ENCODE data around the gene HEPN1. TPM values are rescaled to one million over a fixed set of nuclear protein-coding genes. Genes with fewer than 3 reads are reported as not detected.

Gene HEPN1
- polyA plus RNA-seq, 1 donor: not detected

- H3K36me3 ChIP-seq (ENCODE audit: control insufficient read depth, insufficient read depth, low read length): no peaks in the 10 kb centered on the region
Observed at GRCh38 chr11:124876818-124877630, 42.0 kb upstream of the HEPN1 start.

GRCh38 chr11:124877631-124877909 lies 41.5 kb upstream of the HEPN1 start:
- Histone ChIP-seq H3K4me1 (ENCODE audit: control insufficient read depth, insufficient read depth, low read length) (peaks cover 6% of the 10 kb centered on the region), H3K4me3 (ENCODE audit: low read length) (peak overlapping the region; percentile 65), H3K27me3 (ENCODE audit: control insufficient read depth, insufficient read depth, low read length) (peaks cover 52% of the 10 kb centered on the region), H3K9me3 (ENCODE audit: control insufficient read depth, low read depth, low read length) (peaks cover 2% of the 10 kb centered on the region), H3K36me3 (ENCODE audit: control insufficient read depth, insufficient read depth, low read length) (no peaks in the 10 kb centered on the region), H3K27ac (ENCODE audit: low read length) (no peak overlapping the region)
- no peak for DNase-seq
- WGBS (ENCODE audit: insufficient coverage, low lambda C conversion rate): no CpG with 5 or more reads among the region's 10 CpGs

More at GRCh38 chr11:124876818-124877630, 42.0 kb upstream of the HEPN1 start:
- peak in 1 of 2 donors; percentile 14 for DNase-seq
- Histone ChIP-seq H3K4me3 (ENCODE audit: low read length) (peak overlapping the region; percentile 65), H3K27me3 (ENCODE audit: control insufficient read depth, insufficient read depth, low read length) (peaks cover 57% of the 10 kb centered on the region), H3K9me3 (ENCODE audit: control insufficient read depth, low read depth, low read length) (peaks cover 2% of the 10 kb centered on the region), H3K4me1 (ENCODE audit: control insufficient read depth, insufficient read depth, low read length) (peaks cover 6% of the 10 kb centered on the region), H3K27ac (ENCODE audit: low read length) (no peak overlapping the region)
- WGBS (ENCODE audit: insufficient coverage, low lambda C conversion rate): 44% methylated on average over 4 of the region's 30 CpGs

- no peak overlapping the region for H3K4me3 ChIP-seq (ENCODE audit: low read length)
- H3K9me3 ChIP-seq (ENCODE audit: control insufficient read depth, low read depth, low read length): peaks cover 2% of the 10 kb centered on the region
- peaks cover 46% of the 10 kb centered on the region for H3K27me3 ChIP-seq (ENCODE audit: control insufficient read depth, insufficient read depth, low read length)
- WGBS (ENCODE audit: insufficient coverage, low lambda C conversion rate): no CpG with 5 or more reads among the region's 17 CpGs
- H3K27ac ChIP-seq (ENCODE audit: low read length): no peak overlapping the region
- no peak for DNase-seq
- H3K36me3 ChIP-seq (ENCODE audit: control insufficient read depth, insufficient read depth, low read length): no peaks in the 10 kb centered on the region
- H3K4me1 ChIP-seq (ENCODE audit: control insufficient read depth, insufficient read depth, low read length): peaks cover 6% of the 10 kb centered on the region
Observed at GRCh38 chr11:124877910-124878758, 40.9 kb upstream of the HEPN1 start.

GRCh38 chr11:124878759-124879492 lies 40.1 kb upstream of the HEPN1 start:
- WGBS (ENCODE audit: insufficient coverage, low lambda C conversion rate): no CpG with 5 or more reads among the region's 11 CpGs
- H3K4me1 ChIP-seq (ENCODE audit: control insufficient read depth, insufficient read depth, low read length): peaks cover 6% of the 10 kb centered on the region
- no peak for DNase-seq
- H3K4me3 ChIP-seq (ENCODE audit: low read length): no peak overlapping the region
- H3K36me3 ChIP-seq (ENCODE audit: control insufficient read depth, insufficient read depth, low read length): no peaks in the 10 kb centered on the region
- peaks cover 2% of the 10 kb centered on the region for H3K9me3 ChIP-seq (ENCODE audit: control insufficient read depth, low read depth, low read length)
- H3K27ac ChIP-seq (ENCODE audit: low read length): no peak overlapping the region
- H3K27me3 ChIP-seq (ENCODE audit: control insufficient read depth, insufficient read depth, low read length): peaks cover 38% of the 10 kb centered on the region

GRCh38 chr11:124879493-124880289 lies 39.4 kb upstream of the HEPN1 start:
- H3K27ac ChIP-seq (ENCODE audit: low read length): no peak overlapping the region
- no CpG with 5 or more reads among the region's 16 CpGs for WGBS (ENCODE audit: insufficient coverage, low lambda C conversion rate)
- peaks cover 35% of the 10 kb centered on the region for H3K27me3 ChIP-seq (ENCODE audit: control insufficient read depth, insufficient read depth, low read length)

GRCh38 chr11:124880290-124880611 lies 38.8 kb upstream of the HEPN1 start:
- Histone ChIP-seq H3K27ac (ENCODE audit: low read length) (no peak overlapping the region), H3K9me3 (ENCODE audit: control insufficient read depth, low read depth, low read length) (peaks cover 2% of the 10 kb centered on the region), H3K27me3 (ENCODE audit: control insufficient read depth, insufficient read depth, low read length) (peaks cover 29% of the 10 kb centered on the region), H3K4me3 (ENCODE audit: low read length) (no peak overlapping the region), H3K4me1 (ENCODE audit: control insufficient read depth, insufficient read depth, low read length) (peaks cover 6% of the 10 kb centered on the region), H3K36me3 (ENCODE audit: control insufficient read depth, insufficient read depth, low read length) (no peaks in the 10 kb centered on the region)
- DNase-seq: no peak
- 100% methylated on average over 2 of the region's 10 CpGs for WGBS (ENCODE audit: insufficient coverage, low lambda C conversion rate)

More at GRCh38 chr11:124879493-124880289, 39.4 kb upstream of the HEPN1 start:
- H3K9me3 ChIP-seq (ENCODE audit: control insufficient read depth, low read depth, low read length): peaks cover 2% of the 10 kb centered on the region
- H3K36me3 ChIP-seq (ENCODE audit: control insufficient read depth, insufficient read depth, low read length): no peaks in the 10 kb centered on the region
- no peak for DNase-seq
- no peak overlapping the region for H3K4me3 ChIP-seq (ENCODE audit: low read length)
- peaks cover 6% of the 10 kb centered on the region for H3K4me1 ChIP-seq (ENCODE audit: control insufficient read depth, insufficient read depth, low read length)

GRCh38 chr11:124880958-124881357 lies 38.1 kb upstream of the HEPN1 start:
- Histone ChIP-seq H3K4me3 (ENCODE audit: low read length) (no peak overlapping the region), H3K36me3 (ENCODE audit: control insufficient read depth, insufficient read depth, low read length) (no peaks in the 10 kb centered on the region), H3K9me3 (ENCODE audit: control insufficient read depth, low read depth, low read length) (peaks cover 2% of the 10 kb centered on the region), H3K27me3 (ENCODE audit: control insufficient read depth, insufficient read depth, low read length) (peaks cover 22% of the 10 kb centered on the region), H3K4me1 (ENCODE audit: control insufficient read depth, insufficient read depth, low read length) (peaks cover 6% of the 10 kb centered on the region), H3K27ac (ENCODE audit: low read length) (no peak overlapping the region)
- no peak for DNase-seq
- WGBS (ENCODE audit: insufficient coverage, low lambda C conversion rate): no CpG with 5 or more reads among the region's 3 CpGs

- H3K36me3 ChIP-seq (ENCODE audit: control insufficient read depth, insufficient read depth, low read length): no peaks in the 10 kb centered on the region
- no peak overlapping the region for H3K27ac ChIP-seq (ENCODE audit: low read length)
- H3K27me3 ChIP-seq (ENCODE audit: control insufficient read depth, insufficient read depth, low read length): peaks cover 15% of the 10 kb centered on the region
- H3K4me3 ChIP-seq (ENCODE audit: low read length): no peak overlapping the region
- DNase-seq: no peak
- no peaks in the 10 kb centered on the region for H3K9me3 ChIP-seq (ENCODE audit: control insufficient read depth, low read depth, low read length)
- no CpG with 5 or more reads among the region's 11 CpGs for WGBS (ENCODE audit: insufficient coverage, low lambda C conversion rate)
- no peaks in the 10 kb centered on the region for H3K4me1 ChIP-seq (ENCODE audit: control insufficient read depth, insufficient read depth, low read length)
Observed at GRCh38 chr11:124882339-124883071, 36.5 kb upstream of the HEPN1 start.

- H3K27ac ChIP-seq (ENCODE audit: low read length): no peak overlapping the region
- DNase-seq: no peak
- H3K36me3 ChIP-seq (ENCODE audit: control insufficient read depth, insufficient read depth, low read length): no peaks in the 10 kb centered on the region
- peaks cover 10% of the 10 kb centered on the region for H3K27me3 ChIP-seq (ENCODE audit: control insufficient read depth, insufficient read depth, low read length)
- no peak overlapping the region for H3K4me3 ChIP-seq (ENCODE audit: low read length)
- no peaks in the 10 kb centered on the region for H3K4me1 ChIP-seq (ENCODE audit: control insufficient read depth, insufficient read depth, low read length)
- no peaks in the 10 kb centered on the region for H3K9me3 ChIP-seq (ENCODE audit: control insufficient read depth, low read depth, low read length)
- WGBS (ENCODE audit: insufficient coverage, low lambda C conversion rate): no CpG with 5 or more reads among the region's 1 CpG
Observed at GRCh38 chr11:124884340-124884739, 34.7 kb upstream of the HEPN1 start.
